Activated T-cell treated with anti-CD3 and anti-CD28 coated beads, Interleukin-2, amount 50 U/mL, for 4 hours (primary cell): ENCODE data around the gene THEM4. TPM values are rescaled to one million over a fixed set of nuclear protein-coding genes. Genes with fewer than 3 reads are reported as not detected.

Source experiments
- ATAC-seq, 2 donors: fragments of 200-7000 bp; cut with Tn5 transposase; one replicate each; pipeline ENCODE4 v1.10.0; 2021
- DNase-seq: peaks from one replicate; pipeline ENCODE4 v3.0.0-alpha.2; 2020
- H3K27me3 Mint-ChIP-seq: one replicate; pipeline ENCODE4 v1.8.0; 2021; ENCODE audit warnings: low read depth, mixed read lengths
- H3K36me3 Mint-ChIP-seq: one replicate; pipeline ENCODE4 v1.8.0; 2022; ENCODE audit warnings: mixed read lengths; ENCODE audit not compliant: insufficient read depth
- H3K4me1 Mint-ChIP-seq: one replicate; pipeline ENCODE4 v1.8.0; 2021; ENCODE audit warnings: low read depth, mixed read lengths
- H3K4me3 Mint-ChIP-seq: one replicate; pipeline ENCODE4 v1.8.0; 2021; ENCODE audit warnings: mild to moderate bottlenecking, moderate library complexity, mixed read lengths
- H3K9me3 Mint-ChIP-seq: one replicate; pipeline ENCODE4 v1.8.0; 2021; ENCODE audit warnings: mixed read lengths
- total RNA-seq, 3 donors: library from RNA; stranded (reverse); gene quantifications; one replicate each; pipeline ENCODE4 v1.2.1, GENCODE V29; 2021

THEM4 gene
- total RNA-seq: 10 to 100 TPM; 23.2 to 29.1 (median 24.6) TPM

DNA sequence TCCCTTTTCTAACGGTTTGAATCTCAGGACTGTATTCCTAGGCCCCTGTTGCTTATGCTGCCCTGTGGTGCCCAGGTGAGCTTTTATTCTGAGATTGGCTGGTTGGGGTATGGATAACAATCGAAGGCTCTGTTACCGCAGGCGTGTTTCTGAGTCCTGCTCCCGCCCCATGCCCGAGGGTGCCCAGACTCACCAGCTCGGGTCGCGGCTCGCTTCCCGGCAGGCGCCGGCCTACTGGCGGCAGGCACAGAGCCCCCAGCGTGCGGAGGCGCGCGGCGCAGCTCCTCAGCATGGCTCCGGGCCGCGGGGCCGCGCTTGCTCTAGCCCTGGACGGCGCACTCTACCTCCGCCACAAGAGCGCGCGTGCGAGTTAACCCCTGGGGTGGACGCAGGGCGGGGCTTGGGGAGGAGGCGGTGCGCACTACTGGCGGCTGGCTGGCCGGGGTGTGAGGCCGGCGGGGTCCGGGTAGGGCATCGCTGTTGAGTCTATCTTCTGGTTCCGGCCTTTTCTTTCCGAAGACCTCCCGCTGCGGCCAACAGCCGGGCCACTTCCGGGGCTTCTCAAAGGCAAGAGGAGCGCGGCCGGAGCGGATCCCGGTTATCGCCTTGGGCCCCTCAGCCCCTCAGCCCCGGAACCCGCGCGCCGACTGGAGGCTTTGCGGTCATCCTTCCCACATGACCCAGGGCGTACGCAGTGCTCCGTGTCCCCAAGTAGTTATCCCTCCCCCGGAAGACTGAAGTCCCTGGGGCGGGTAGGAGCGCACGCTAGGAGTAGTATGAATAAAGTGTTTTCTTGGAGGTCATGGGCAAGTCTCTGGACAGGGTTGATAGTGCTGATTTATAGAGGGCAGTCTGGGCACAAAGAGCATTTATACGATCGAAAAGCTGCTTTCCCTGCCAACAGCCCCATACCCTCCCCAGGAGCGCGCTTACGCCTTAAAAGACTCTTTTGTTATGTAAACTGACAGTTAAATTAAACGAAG, at the start of gene THEM4:
TSS of gene THEM4 (minus strand) at position 345 of the 983 bp plus-strand sequence. CDS start at position 292, 53 bp downstream.
- DNase-seq (peak; percentile 88), ATAC-seq (peak; percentile 95 to 96)
- H3K4me3 Mint-ChIP-seq: peak within 1 kb of the TSS; percentile 91
- no peaks in the 10 kb centered on the region for H3K9me3 Mint-ChIP-seq
- peaks cover 39% of the 10 kb centered on the region for H3K4me1 Mint-ChIP-seq
- H3K27me3 Mint-ChIP-seq: no peaks in the 10 kb centered on the region
- peaks cover 26% of the 10 kb centered on the region for H3K36me3 Mint-ChIP-seq

DNA sequence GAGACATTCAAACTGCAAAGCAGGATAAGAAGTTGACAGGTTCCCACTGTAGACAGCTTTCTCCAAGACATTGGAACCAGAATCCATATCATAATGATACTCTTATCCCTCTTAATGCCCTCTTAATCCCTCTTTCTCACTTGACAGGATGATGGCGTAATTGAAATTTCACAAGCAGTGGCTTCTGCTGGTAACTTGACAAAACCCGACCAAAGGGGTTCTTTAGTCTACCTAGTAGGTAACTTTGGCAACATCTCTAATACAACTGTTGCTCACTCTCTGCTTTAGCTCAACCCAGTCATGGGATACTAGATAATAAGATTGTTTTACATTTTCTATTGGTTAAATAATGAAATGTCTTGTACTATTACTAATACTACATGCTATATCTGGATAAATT, 49.6 kb upstream of the THEM4 start:
- Mint-ChIP-seq H3K4me3 (no peak overlapping the region), H3K4me1 (peaks cover 5% of the 10 kb centered on the region), H3K27me3 (no peaks in the 10 kb centered on the region), H3K9me3 (no peaks in the 10 kb centered on the region), H3K36me3 (no peaks in the 10 kb centered on the region)
- ATAC-seq (no peak), DNase-seq (no peak)

DNA sequence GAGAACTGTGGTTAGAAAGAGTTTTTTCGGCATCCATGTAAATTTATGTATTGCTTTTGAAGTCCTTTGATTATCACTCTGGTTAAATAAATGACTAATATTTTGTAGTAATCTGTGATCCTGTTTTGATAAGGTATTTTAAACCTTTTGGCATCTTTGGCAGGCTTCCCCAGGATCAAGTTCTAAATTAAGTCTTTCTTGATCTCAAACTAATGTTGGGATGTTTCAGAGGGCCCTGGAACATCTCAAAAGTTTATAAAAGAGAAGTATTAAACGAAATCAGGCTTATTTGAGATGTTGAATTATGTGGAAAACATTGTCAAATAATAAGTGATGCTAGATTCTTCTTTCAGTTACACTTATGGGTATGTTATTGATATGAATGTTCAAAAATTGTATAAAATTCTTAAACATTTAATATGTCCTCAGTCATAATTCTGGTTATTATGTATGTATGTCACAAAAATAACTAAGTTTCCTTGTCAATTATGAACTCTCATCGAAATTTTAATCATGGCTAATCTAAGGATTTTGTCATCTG, 47.7 kb upstream of the THEM4 start:
- no peaks in the 10 kb centered on the region for H3K36me3 Mint-ChIP-seq
- no peak for ATAC-seq
- H3K27me3 Mint-ChIP-seq: no peaks in the 10 kb centered on the region
- peaks cover 5% of the 10 kb centered on the region for H3K4me1 Mint-ChIP-seq
- no peaks in the 10 kb centered on the region for H3K9me3 Mint-ChIP-seq
- no peak overlapping the region for H3K4me3 Mint-ChIP-seq
- no peak for DNase-seq

DNA sequence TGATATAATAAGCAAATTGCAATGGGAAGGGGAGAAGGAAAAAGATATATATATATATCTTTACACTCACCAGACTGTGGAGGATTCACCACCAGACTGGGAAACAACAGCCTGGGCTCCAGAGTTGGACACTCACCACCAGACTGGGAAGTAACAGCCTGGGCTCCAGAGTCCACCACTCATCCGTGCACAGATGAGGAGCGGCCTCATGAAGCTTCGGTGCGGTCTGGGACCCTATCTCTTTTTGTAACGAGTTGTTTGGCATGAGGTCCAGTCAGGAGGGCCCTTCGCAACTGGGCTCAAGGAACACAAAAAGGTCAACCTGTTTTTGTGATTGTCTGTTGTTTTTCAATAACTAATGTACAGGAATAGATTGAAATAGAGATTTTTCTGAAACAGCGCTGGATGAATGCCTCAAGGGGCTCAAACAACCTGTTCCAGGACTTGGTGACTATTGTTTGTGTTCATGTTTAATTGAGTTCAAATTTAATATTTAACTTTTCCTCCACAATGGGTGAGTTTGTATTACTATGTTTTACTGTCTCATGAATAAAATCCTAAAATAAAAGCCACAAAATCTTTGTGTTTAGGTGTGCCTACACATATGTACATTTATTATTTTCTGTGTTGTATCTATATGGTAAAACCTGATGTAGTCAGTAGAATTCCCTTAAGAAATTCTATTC, 44.2 kb upstream of the THEM4 start:
- no peaks in the 10 kb centered on the region for H3K9me3 Mint-ChIP-seq
- ATAC-seq (no peak), DNase-seq (no peak)
- H3K4me1 Mint-ChIP-seq: peaks cover 2% of the 10 kb centered on the region
- no peak overlapping the region for H3K4me3 Mint-ChIP-seq
- H3K27me3 Mint-ChIP-seq: no peaks in the 10 kb centered on the region
- no peaks in the 10 kb centered on the region for H3K36me3 Mint-ChIP-seq

DNA sequence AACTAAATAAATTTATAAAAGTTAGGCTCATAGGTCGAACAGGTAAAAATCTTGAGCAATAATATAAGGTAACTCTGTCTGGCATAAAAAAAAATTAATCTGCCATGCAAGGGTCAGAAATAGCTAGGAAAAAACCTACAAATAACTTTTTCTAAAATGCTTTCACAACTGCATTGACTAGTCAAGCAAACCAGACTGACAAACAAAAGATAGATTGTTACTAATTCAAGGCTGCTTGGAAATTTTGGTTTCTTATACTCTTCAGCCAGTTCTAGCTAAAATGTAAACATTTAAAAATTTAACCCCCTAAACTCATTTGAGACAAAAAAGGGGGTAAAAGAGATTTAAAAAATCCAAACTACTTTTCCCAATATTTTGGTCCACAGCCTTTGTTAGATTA, 43.5 kb upstream of the THEM4 start:
- H3K36me3 Mint-ChIP-seq: no peaks in the 10 kb centered on the region
- DNase-seq (no peak), ATAC-seq (no peak)

DNA sequence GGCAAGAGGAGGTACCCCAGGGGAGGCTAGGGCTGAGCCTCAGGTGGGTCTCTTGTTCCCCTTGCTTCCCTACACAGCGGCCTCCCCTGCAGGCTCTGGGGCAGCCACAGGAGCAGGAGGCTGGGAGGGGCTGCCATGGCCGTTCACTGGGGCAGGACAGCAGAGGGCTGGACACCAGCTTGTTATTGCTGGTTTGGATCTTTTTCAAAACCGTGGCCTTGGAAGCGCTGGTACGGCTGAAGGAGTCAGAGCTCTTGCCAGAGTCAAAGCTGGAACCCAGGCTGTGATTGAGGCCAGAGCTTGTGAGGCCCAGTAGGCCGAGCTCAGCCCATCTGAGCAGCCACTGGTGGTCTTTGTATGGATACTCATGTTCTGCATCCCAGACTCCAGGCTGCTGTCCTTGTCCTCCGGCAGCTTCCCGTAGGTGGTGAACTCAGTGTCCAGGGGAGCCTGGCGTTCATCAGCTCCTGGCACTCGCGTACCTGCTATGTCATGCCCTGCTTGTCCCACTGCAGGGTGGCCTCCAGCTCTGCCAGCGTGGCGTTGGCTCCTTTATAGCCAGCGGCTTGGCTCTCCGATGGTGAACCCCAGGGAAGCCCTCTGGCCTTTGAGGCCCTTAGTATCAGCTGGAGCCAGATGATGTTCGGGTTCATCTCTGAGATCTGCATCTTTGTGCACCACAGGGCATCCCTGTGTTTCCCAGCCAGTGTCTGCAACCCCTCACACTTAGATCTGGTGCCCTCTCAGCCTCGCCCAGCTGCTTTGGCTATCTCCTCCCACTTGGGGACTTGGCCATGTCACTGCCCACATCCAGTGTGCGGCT, 40.3 kb upstream of the THEM4 start:
- no peak overlapping the region for H3K4me3 Mint-ChIP-seq
- no peaks in the 10 kb centered on the region for H3K36me3 Mint-ChIP-seq
- DNase-seq (no peak), ATAC-seq (no peak)
- H3K27me3 Mint-ChIP-seq: no peaks in the 10 kb centered on the region
- H3K9me3 Mint-ChIP-seq: no peaks in the 10 kb centered on the region
- H3K4me1 Mint-ChIP-seq: peaks cover 26% of the 10 kb centered on the region

More for the DNA sequence above, 43.5 kb upstream of the THEM4 start:
- no peak overlapping the region for H3K4me3 Mint-ChIP-seq
- H3K9me3 Mint-ChIP-seq: no peaks in the 10 kb centered on the region
- H3K27me3 Mint-ChIP-seq: no peaks in the 10 kb centered on the region
- H3K4me1 Mint-ChIP-seq: peaks cover 2% of the 10 kb centered on the region

DNA sequence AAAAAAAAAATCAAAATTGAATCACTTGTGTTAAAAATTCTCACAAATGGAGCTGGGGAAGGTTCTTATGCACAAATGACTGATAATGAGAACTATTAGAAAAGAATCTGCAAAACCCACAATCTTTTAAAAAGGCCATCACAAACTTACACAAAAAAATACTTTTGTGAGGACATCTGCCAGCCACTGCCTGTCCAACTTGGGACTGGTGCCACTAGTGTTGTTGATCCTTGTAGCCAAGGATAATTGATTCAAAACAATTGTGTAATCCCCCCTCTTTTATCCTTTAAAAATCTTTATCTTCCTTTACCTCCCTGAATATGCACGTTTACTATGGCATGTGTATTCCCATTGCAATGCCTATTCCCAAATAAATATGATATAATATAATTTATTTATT, 39.2 kb upstream of the THEM4 start:
- DNase-seq (no peak), ATAC-seq (no peak)
- H3K27me3 Mint-ChIP-seq: no peaks in the 10 kb centered on the region
- H3K36me3 Mint-ChIP-seq: no peaks in the 10 kb centered on the region
- H3K4me1 Mint-ChIP-seq: peaks cover 34% of the 10 kb centered on the region
- no peaks in the 10 kb centered on the region for H3K9me3 Mint-ChIP-seq
- H3K4me3 Mint-ChIP-seq: no peak overlapping the region

DNA sequence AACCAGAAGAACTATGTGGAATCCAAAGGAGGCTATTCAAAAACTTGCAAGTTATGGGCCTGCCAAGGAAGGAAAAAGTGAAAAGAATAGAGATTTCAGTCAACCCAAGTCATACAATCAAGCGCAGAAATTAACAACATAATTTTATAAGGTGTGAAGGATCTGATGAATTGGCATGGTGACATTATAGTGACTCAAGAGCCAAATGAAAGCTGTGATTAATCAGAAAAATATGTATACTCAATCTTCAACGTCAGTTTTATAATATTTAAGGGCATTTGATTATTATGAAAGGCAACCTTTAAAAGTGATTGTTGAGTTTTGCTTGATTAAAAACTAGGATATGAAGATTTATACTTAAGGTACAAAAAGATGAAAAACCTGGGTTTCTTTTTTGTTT, 37.8 kb upstream of the THEM4 start:
- H3K27me3 Mint-ChIP-seq: no peaks in the 10 kb centered on the region
- peaks cover 40% of the 10 kb centered on the region for H3K4me1 Mint-ChIP-seq
- H3K4me3 Mint-ChIP-seq: no peak overlapping the region
- no peaks in the 10 kb centered on the region for H3K36me3 Mint-ChIP-seq
- DNase-seq (no peak), ATAC-seq (no peak)
- no peaks in the 10 kb centered on the region for H3K9me3 Mint-ChIP-seq

DNA sequence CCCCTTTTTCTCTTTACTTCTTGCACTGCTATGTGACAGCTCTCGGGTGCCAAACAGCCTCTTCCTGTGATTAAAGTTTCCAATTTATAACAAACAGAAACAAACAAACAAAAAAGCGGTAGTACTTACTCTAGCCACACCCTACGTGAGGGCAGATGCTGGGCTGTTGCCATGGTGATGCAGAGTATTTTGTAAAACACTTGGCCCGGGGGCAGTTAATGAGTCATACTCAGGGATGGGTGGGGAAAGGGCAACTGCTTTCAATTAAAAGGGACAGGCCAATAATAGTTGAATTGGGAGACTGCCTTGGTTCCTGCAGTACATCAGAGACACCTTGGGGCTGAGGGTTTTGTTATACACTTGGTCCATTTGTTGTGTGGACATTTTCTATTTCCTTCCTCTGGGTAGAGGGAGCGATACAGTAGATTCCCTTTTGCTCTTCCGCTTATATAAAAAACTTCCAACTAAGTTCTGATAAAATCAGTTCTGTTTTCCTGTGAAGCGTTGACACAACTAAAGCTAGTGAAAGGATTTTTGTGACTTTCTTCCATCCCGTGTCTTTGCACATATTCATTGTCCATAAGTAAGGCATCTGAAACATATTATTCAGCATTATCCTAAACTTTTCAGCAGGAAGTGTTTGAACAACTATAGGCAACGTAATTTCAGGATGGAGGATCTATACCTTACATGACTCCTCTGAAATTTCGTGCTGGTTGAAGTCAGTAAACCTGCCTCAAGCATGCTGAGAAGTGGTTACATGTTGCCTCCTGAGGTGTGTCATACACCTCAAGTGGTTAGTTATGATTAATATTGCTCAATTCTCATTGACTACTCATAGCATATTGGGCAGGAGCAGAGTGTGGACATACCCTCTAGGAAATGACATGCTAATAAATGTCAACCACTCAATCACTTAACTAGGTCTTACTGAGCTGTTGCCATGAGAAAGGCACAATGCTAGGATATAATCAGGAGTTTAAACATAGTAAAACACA, 36.7 kb upstream of the THEM4 start:
- Mint-ChIP-seq H3K27me3 (peaks cover 2% of the 10 kb centered on the region), H3K4me1 (peaks cover 51% of the 10 kb centered on the region), H3K4me3 (peak overlapping the region; percentile 37), H3K36me3 (no peaks in the 10 kb centered on the region), H3K9me3 (no peaks in the 10 kb centered on the region)
- DNase-seq (peak; percentile 68), ATAC-seq (peak; percentile 74 to 78)

DNA sequence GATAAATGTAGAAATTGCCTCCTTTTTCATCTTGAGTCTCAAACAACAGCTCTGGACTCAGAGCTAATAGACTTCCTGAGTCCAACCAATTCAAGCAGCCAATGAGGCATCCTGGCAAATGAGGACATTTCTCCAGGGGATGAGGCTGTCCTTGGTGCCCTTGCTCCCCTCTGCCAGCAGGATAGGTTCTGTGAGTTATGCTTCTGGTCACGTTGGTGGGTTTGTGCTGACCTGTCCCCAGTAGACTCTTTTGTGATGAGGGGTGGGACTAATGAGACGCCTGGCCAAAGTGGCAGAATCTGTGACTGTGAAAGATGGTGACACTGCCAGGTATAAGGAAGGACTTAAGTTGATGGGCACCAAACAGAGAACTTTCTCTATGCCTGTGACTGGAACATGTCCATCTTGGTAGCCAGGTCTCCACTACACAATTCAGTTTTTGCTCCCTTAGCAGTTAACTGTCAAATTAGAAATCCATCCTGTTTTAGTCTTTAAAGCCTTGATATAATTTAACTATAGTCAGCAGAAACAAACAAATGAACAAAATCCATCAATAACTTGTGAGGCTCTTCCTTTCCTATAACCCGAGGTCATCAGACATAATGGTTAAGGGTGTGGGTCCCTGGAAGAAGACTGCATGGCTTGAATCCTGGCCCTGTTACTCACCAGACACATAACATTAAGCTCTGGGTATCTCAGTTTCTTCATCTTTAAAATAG, 35.7 kb upstream of the THEM4 start:
- ATAC-seq (no peak), DNase-seq (no peak)
- Mint-ChIP-seq H3K4me1 (peaks cover 60% of the 10 kb centered on the region), H3K9me3 (no peaks in the 10 kb centered on the region), H3K4me3 (peak overlapping the region; percentile 14), H3K27me3 (peaks cover 2% of the 10 kb centered on the region), H3K36me3 (no peaks in the 10 kb centered on the region)

DNA sequence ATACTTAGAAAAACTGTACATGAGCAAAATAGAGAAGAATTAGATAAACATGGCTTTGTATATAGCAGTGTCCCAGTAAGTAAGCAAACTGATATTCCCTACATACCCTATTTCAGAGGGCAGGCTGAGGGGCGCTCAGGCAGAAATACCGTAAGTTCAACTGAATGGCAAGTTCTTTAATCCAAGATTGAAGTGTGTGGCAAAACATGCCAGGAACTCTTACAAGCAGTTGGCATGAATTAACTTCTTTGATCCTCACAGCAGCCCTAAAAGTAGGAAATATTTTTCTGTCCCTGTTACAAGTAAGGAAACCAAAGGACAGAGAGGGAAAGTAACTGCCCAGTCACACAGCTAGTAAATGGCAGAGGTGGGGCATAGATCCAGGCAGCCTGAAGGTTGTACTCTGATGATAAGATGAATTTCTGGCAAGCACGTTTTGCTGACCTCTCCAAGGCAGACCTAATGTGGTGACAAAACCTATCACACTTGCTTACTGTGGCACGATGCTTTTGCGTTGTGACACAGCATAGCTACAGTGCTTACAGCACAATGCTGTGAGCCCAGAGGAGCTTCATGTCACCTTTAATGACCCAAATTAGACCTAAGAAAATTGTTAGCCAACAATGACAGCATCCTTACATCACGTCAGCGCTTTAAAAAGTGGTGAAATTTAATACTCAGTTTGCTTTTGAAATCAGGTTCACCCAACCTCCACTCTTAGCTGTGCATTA, 35.0 kb upstream of the THEM4 start:
- Mint-ChIP-seq H3K4me3 (no peak overlapping the region), H3K9me3 (no peaks in the 10 kb centered on the region), H3K27me3 (peaks cover 2% of the 10 kb centered on the region), H3K4me1 (peaks cover 60% of the 10 kb centered on the region), H3K36me3 (no peaks in the 10 kb centered on the region)
- DNase-seq (no peak), ATAC-seq (no peak)

DNA sequence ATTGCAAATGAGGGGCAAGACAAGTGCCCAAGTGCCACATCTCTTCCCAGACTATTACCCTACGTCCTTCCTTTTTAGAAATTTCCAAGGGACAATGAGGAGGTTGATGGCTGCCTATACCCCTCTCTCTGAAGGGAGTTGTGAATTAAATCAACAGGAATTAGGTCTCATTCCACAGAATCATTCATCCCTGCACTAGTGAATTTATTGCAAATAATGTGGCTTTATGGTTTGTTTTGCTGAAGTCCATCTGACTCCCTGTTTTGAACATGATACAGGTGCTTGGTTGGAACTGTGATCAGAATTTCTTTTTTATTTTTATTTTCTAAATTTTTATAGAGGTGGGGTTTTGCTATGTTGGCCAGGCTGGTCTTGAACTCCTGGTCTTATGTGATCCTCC, 34.3 kb upstream of the THEM4 start:
- H3K4me1 Mint-ChIP-seq: peaks cover 58% of the 10 kb centered on the region
- no peak overlapping the region for H3K4me3 Mint-ChIP-seq
- H3K36me3 Mint-ChIP-seq: no peaks in the 10 kb centered on the region
- DNase-seq (no peak), ATAC-seq (no peak)
- no peaks in the 10 kb centered on the region for H3K9me3 Mint-ChIP-seq
- H3K27me3 Mint-ChIP-seq: peaks cover 2% of the 10 kb centered on the region
